Gastrocnemius medialis (tissue), 4 donors: ENCODE data around the gene FAM163B. TPM values are rescaled to one million over a fixed set of nuclear protein-coding genes. Genes with fewer than 3 reads are reported as not detected.

Experiments
- ATAC-seq, 2 donors: fragments of 150-250 bp; one replicate each; pipeline ENCODE4 v1.9.1; 2016
- DNase-seq, 2 donors: peaks; one replicate each; pipeline ENCODE4 v3.0.0-alpha.2; 2019
- H3K27ac ChIP-seq, 4 donors: fragments of 200-600 bp; sonication (generic); 1 replicate in 1 of 4; 2 replicates in 3 of 4; pipeline ENCODE4 v1.5.1; 2016 to 2018; ENCODE audit warnings: mild to moderate bottlenecking in 2 of 4, moderate library complexity in 1 of 4
- H3K27me3 ChIP-seq, 3 donors: fragments of 200-600 bp; sonication (generic) in 2 of 3; 1 replicate in 1 of 3; 2 replicates in 2 of 3; pipeline versions ENCODE4 v1.5.1 to v1.6.0; 2016 to 2019; ENCODE audit warnings: mild to moderate bottlenecking in 1 of 3, moderate library complexity in 1 of 3
- H3K36me3 ChIP-seq, 2 donors: fragments of 200-600 bp; sonication (generic) in 1 of 2; one replicate each; pipeline ENCODE4 v1.5.1; 2017 to 2018
- H3K4me1 ChIP-seq, 2 donors: fragments of 200-600 bp; sonication (generic) in 1 of 2; one replicate each; pipeline ENCODE4 v1.5.1; 2016 to 2017; ENCODE audit warnings: mild to moderate bottlenecking in 2 of 2
- H3K4me3 ChIP-seq, 4 donors: fragments of 200-600 bp; sonication (generic) in 3 of 4; 1 replicate in 1 of 4; 2 replicates in 3 of 4; pipeline ENCODE4 v1.5.1; 2016 to 2019; ENCODE audit warnings: mild to moderate bottlenecking in 2 of 4
- H3K9me3 ChIP-seq, 3 donors: fragments of 200-600 bp; sonication (generic) in 2 of 3; 1 replicate in 1 of 3; 2 replicates in 2 of 3; pipeline ENCODE4 v1.5.1; 2016 to 2019
- CTCF ChIP-seq, 5 experiments: fragments of 450-650 bp in 3 of 5; fragments of 200-600 bp in 2 of 5; sonication (generic) in 2 of 5; IDR thresholded peaks in 4 of 5; conservative IDR thresholded peaks in 1 of 5; 1 replicate in 4 of 5; 2 replicates in 1 of 5; pipeline ENCODE4 v1.5.1; 2016 to 2019; ENCODE audit warnings: antibody characterized with exemption in 5 of 5, mild to moderate bottlenecking in 3 of 5, moderate library complexity in 3 of 5
- POLR2A ChIP-seq, 2 donors: fragments of 450-650 bp; IDR thresholded peaks; one replicate each; pipeline ENCODE4 v1.6.1; 2017; ENCODE audit warnings: antibody characterized with exemption in 2 of 2, mild to moderate bottlenecking in 2 of 2, moderate library complexity in 2 of 2
- in situ Hi-C, 4 donors: fragments of 200-750 bp; cut with MboI; loops; one replicate each; pipeline versions ENCODE4 v1.15.0 to v1.8.0; 2017; ENCODE audit warnings: low sequenced_read_pairs in 4 of 4
- intact Hi-C: fragments of 100-400 bp; cut with DNase I; formaldehyde crosslinking; loops from one replicate; pipeline ENCODE4 v1.15.1; 2023; ENCODE audit warnings: low total_unique reads
- total RNA-seq, 4 donors: library from RNA; depleted of rRNA; stranded (reverse); fragments of >200 nt; gene quantifications; one replicate each; pipeline versions ENCODE4 v1.1.0 to v1.2.3, GENCODE V29; 2016

FAM163B gene
- total RNA-seq, 4 donors from 2014 or later, result not detected

DNA sequence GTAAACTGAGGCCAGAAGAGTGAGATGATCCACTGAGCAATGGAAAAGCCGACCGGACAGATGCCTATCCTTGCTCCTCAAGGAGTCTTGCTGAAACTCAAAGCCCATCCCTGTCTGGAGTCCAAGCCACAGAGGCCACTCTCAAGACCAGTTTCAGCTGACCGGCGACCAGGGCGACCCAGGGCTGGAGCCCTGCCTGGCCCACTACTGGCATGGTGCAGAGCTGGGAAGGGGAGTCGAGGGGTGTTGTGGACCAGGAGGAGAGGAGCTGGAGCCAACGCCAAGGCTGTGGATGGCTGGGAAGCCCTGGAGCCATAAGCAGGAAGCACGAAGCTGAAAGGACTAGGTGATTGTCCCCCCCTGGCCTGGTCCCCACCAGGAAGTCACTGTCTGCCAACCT lies 22.1 kb downstream of the FAM163B start:
- intact Hi-C loops, result no loop called here
- H3K9me3 ChIP-seq, result no peaks in the 10 kb centered on the region
- peaks cover 31 to 44% (median 43%) of the 10 kb centered on the region in 3 donors for H3K27me3 ChIP-seq
- no peak overlapping the region for H3K27ac ChIP-seq
- no peak for DNase-seq
- H3K4me1 ChIP-seq, result no peaks in the 10 kb centered on the region
- H3K4me3 ChIP-seq, result no peak overlapping the region
- no peaks in the 10 kb centered on the region for H3K36me3 ChIP-seq
- TF ChIP-seq POLR2A (IDR thresholded peaks at IDR 0.05) (no peak), CTCF (IDR thresholded peaks at IDR 0.05 in 4 of 5, conservative IDR thresholded peaks at IDR 0.05 in 1 of 5) (no peak)
- ATAC-seq, result no peak
- in situ Hi-C loops, result no loop called here

- H3K4me1 ChIP-seq, result no peaks in the 10 kb centered on the region
- no peak for TF ChIP-seq CTCF (IDR thresholded peaks at IDR 0.05 in 4 of 5, conservative IDR thresholded peaks at IDR 0.05 in 1 of 5)
- no peak for TF ChIP-seq POLR2A (IDR thresholded peaks at IDR 0.05)
- ATAC-seq (no peak), DNase-seq (no peak)
- H3K27me3 ChIP-seq, result peaks cover 31 to 44% (median 41%) of the 10 kb centered on the region in 3 donors
- H3K9me3 ChIP-seq, result no peaks in the 10 kb centered on the region
- no peak overlapping the region for H3K4me3 ChIP-seq
- intact Hi-C loops (no loop called here), in situ Hi-C loops (no loop called here)
- no peaks in the 10 kb centered on the region for H3K36me3 ChIP-seq
- H3K27ac ChIP-seq, result no peak overlapping the region
Measured at GRCh38 chr9:133585481-133586351, 23.5 kb downstream of the FAM163B start.

DNA sequence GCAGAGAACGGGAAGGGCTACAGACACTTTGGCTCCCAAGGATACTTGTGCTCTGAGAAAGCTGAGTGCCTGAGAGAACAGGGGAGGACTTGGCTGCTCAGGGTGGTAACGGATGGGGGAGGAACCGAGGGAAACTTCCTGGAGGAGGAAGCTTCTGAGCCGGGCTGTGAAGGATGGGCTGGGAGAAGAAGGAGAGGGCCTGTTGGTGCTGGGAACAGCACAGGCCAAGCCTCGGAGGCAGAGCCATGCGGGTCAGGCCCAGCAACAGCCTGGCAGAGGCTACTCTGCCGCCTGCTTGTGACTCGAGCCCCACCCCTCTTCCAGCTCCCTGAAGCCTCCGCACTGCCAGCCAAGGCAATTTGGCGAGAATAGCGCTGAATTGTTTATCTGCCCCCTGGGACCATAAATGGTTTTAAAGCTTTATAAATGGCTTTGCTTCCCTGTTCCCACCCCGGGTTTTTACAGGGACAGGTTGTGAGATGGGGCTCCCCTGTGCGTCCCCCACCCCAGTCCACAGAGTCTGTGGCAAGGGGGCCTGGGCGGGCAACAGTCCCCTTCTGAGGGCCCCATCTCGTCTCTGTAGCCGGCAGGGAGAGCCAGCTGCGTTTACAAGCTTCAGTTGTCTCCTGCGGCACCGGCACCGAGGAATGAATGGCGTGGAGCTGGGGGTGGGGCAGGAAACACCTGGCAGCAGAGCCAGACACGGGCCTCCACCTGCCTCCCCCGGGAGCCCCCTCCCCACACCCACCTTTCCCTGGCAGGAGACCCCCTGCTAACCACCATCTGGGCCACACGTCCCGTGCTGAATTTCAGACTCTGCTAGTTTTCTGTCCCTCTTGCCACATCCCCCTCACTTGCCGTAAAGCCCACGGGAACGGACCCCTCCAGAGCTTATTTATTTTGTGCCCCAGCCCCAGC lies 24.4 kb downstream of the FAM163B start:
- H3K9me3 ChIP-seq, result no peaks in the 10 kb centered on the region
- H3K36me3 ChIP-seq, result no peaks in the 10 kb centered on the region
- TF ChIP-seq POLR2A (IDR thresholded peaks at IDR 0.05), result no peak
- TF ChIP-seq CTCF (IDR thresholded peaks at IDR 0.05 in 4 of 5, conservative IDR thresholded peaks at IDR 0.05 in 1 of 5), result no peak
- peaks cover 31 to 44% (median 38%) of the 10 kb centered on the region in 3 donors for H3K27me3 ChIP-seq
- no peak for DNase-seq
- H3K27ac ChIP-seq, result no peak overlapping the region
- no peaks in the 10 kb centered on the region for H3K4me1 ChIP-seq
- no peak for ATAC-seq
- in situ Hi-C loops, result no loop called here
- H3K4me3 ChIP-seq, result no peak overlapping the region
- intact Hi-C loops, result no loop called here

GRCh38 chr9:133584167-133584558 lies 25.0 kb downstream of the FAM163B start:
- no peak for ATAC-seq
- in situ Hi-C loops, result no loop called here

More at GRCh38 chr9:133584167-133584558, 25.0 kb downstream of the FAM163B start:
- no peak for DNase-seq
- TF ChIP-seq CTCF (IDR thresholded peaks at IDR 0.05 in 4 of 5, conservative IDR thresholded peaks at IDR 0.05 in 1 of 5) (no peak), POLR2A (IDR thresholded peaks at IDR 0.05) (no peak)
- Histone ChIP-seq H3K27me3 (peaks cover 31 to 44% (median 37%) of the 10 kb centered on the region in 3 donors), H3K36me3 (no peaks in the 10 kb centered on the region), H3K4me1 (no peaks in the 10 kb centered on the region), H3K9me3 (no peaks in the 10 kb centered on the region), H3K27ac (no peak overlapping the region), H3K4me3 (no peak overlapping the region)
- intact Hi-C loops, result no loop called here
